ENCODE results near the gene PTPRN2. TPM values are rescaled to one million over a fixed set of nuclear protein-coding genes. Genes with fewer than 3 reads are reported as not detected.
"Not testable (repeated sequence)": the region's sequence is repeated elsewhere in the genome, so short reads cannot be mapped to it uniquely, and the experiment has no call there.

Gene PTPRN2
- total RNA-seq, 2 donors from 2014 or later = 0.72 to 0.79 TPM

GRCh38 chr7:158350166-158350900 lies 237.3 kb downstream of the PTPRN2 start:
- no peak for ATAC-seq (replicated peaks in 1 of 2)
- no peaks in the 10 kb centered on the region for H3K4me1 Mint-ChIP-seq (ENCODE audit: low read depth)

GRCh38 chr7:158348446-158348845 lies 239.2 kb downstream of the PTPRN2 start:
- H3K36me3 Mint-ChIP-seq (ENCODE audit: insufficient read depth in 2 of 2) = no peaks in the 10 kb centered on the region
- H3K27me3 Mint-ChIP-seq (ENCODE audit: low read depth) = no peaks in the 10 kb centered on the region
- H3K9me3 Mint-ChIP-seq = peaks cover 0 to 3% of the 10 kb centered on the region in 2 donors
- no peak for DNase-seq
- ATAC-seq (replicated peaks in 1 of 2) = no peak
- H3K4me3 Mint-ChIP-seq = no peak overlapping the region
- H3K4me1 Mint-ChIP-seq (ENCODE audit: low read depth) = no peaks in the 10 kb centered on the region
- no peak overlapping the region for H3K27ac Mint-ChIP-seq

More at GRCh38 chr7:158350166-158350900, 237.3 kb downstream of the PTPRN2 start:
- DNase-seq = no peak
- Mint-ChIP-seq H3K27me3 (ENCODE audit: low read depth) (peaks cover 9% of the 10 kb centered on the region), H3K9me3 (peaks cover 2 to 6% of the 10 kb centered on the region in 2 donors), H3K27ac (no peak overlapping the region), H3K36me3 (ENCODE audit: insufficient read depth in 2 of 2) (peaks cover 3 to 5% of the 10 kb centered on the region in 2 donors), H3K4me3 (no peak overlapping the region)

GRCh38 chr7:158348039-158348438 lies 239.6 kb downstream of the PTPRN2 start:
- not testable (repeated sequence) for H3K9me3 Mint-ChIP-seq; H3K27ac Mint-ChIP-seq; H3K27me3 Mint-ChIP-seq (ENCODE audit: low read depth); DNase-seq; H3K4me3 Mint-ChIP-seq; H3K36me3 Mint-ChIP-seq (ENCODE audit: insufficient read depth in 2 of 2); H3K4me1 Mint-ChIP-seq (ENCODE audit: low read depth); ATAC-seq (replicated peaks in 1 of 2)

- ATAC-seq (replicated peaks in 1 of 2) = no peak
- no peak for DNase-seq
- Mint-ChIP-seq H3K27ac (no peak overlapping the region), H3K9me3 (peaks cover 15% of the 10 kb centered on the region in 2 donors), H3K4me1 (ENCODE audit: low read depth) (no peaks in the 10 kb centered on the region), H3K27me3 (ENCODE audit: low read depth) (no peaks in the 10 kb centered on the region), H3K4me3 (no peak overlapping the region), H3K36me3 (ENCODE audit: insufficient read depth in 2 of 2) (peaks cover 10 to 15% of the 10 kb centered on the region in 2 donors)
Measured at GRCh38 chr7:158345731-158346130, 241.9 kb downstream of the PTPRN2 start.

GRCh38 chr7:158344706-158345300 lies 242.8 kb downstream of the PTPRN2 start:
- no peak overlapping the region for H3K4me3 Mint-ChIP-seq
- H3K27me3 Mint-ChIP-seq (ENCODE audit: low read depth) = no peaks in the 10 kb centered on the region
- H3K4me1 Mint-ChIP-seq (ENCODE audit: low read depth) = no peaks in the 10 kb centered on the region
- peaks cover 17 to 24% of the 10 kb centered on the region in 2 donors for H3K36me3 Mint-ChIP-seq (ENCODE audit: insufficient read depth in 2 of 2)
- peaks cover 23 to 24% of the 10 kb centered on the region in 2 donors for H3K9me3 Mint-ChIP-seq
- no peak for DNase-seq
- H3K27ac Mint-ChIP-seq = no peak overlapping the region
- ATAC-seq (replicated peaks in 1 of 2) = no peak

GRCh38 chr7:158343936-158344455 lies 243.6 kb downstream of the PTPRN2 start:
- H3K27me3 Mint-ChIP-seq (ENCODE audit: low read depth) = no peaks in the 10 kb centered on the region
- H3K9me3 Mint-ChIP-seq = peaks cover 23 to 25% of the 10 kb centered on the region in 2 donors
- H3K36me3 Mint-ChIP-seq (ENCODE audit: insufficient read depth in 2 of 2) = peaks cover 17 to 24% of the 10 kb centered on the region in 2 donors
- DNase-seq (no peak), ATAC-seq (replicated peaks in 1 of 2) (no peak)
- no peak overlapping the region for H3K4me3 Mint-ChIP-seq
- no peak overlapping the region for H3K27ac Mint-ChIP-seq
- H3K4me1 Mint-ChIP-seq (ENCODE audit: low read depth) = no peaks in the 10 kb centered on the region

- no peak overlapping the region for H3K4me3 Mint-ChIP-seq
- H3K36me3 Mint-ChIP-seq (ENCODE audit: insufficient read depth in 2 of 2) = peaks cover 17 to 24% of the 10 kb centered on the region in 2 donors
- ATAC-seq (replicated peaks in 1 of 2) = no peak
- no peak for DNase-seq
- H3K9me3 Mint-ChIP-seq = peaks cover 23 to 25% of the 10 kb centered on the region in 2 donors
- H3K27me3 Mint-ChIP-seq (ENCODE audit: low read depth) = no peaks in the 10 kb centered on the region
- H3K27ac Mint-ChIP-seq = no peak overlapping the region
- no peaks in the 10 kb centered on the region for H3K4me1 Mint-ChIP-seq (ENCODE audit: low read depth)
Measured at GRCh38 chr7:158343526-158343925, 244.1 kb downstream of the PTPRN2 start.

GRCh38 chr7:158341097-158341496 lies 246.5 kb downstream of the PTPRN2 start:
- not testable (repeated sequence) for ATAC-seq (replicated peaks in 1 of 2); H3K4me3 Mint-ChIP-seq; H3K27ac Mint-ChIP-seq; H3K27me3 Mint-ChIP-seq (ENCODE audit: low read depth); DNase-seq; H3K4me1 Mint-ChIP-seq (ENCODE audit: low read depth)
- Mint-ChIP-seq H3K36me3 (ENCODE audit: insufficient read depth in 2 of 2) (peaks cover 30 to 34% of the 10 kb centered on the region in 2 donors), H3K9me3 (peaks cover 36 to 38% of the 10 kb centered on the region in 2 donors)

GRCh38 chr7:158336952-158337351 lies 250.7 kb downstream of the PTPRN2 start:
- not testable (repeated sequence) for H3K4me3 Mint-ChIP-seq; ATAC-seq (replicated peaks in 1 of 2); DNase-seq; H3K4me1 Mint-ChIP-seq (ENCODE audit: low read depth); H3K27ac Mint-ChIP-seq; H3K27me3 Mint-ChIP-seq (ENCODE audit: low read depth)
- H3K9me3 Mint-ChIP-seq = peaks cover 40 to 49% of the 10 kb centered on the region in 2 donors
- peaks cover 41 to 45% of the 10 kb centered on the region in 2 donors for H3K36me3 Mint-ChIP-seq (ENCODE audit: insufficient read depth in 2 of 2)

GRCh38 chr7:158332516-158332915 lies 255.1 kb downstream of the PTPRN2 start:
- not testable (repeated sequence) for H3K4me1 Mint-ChIP-seq (ENCODE audit: low read depth); H3K27me3 Mint-ChIP-seq (ENCODE audit: low read depth); H3K4me3 Mint-ChIP-seq; DNase-seq; ATAC-seq (replicated peaks in 1 of 2); H3K27ac Mint-ChIP-seq
- Mint-ChIP-seq H3K36me3 (ENCODE audit: insufficient read depth in 2 of 2) (peaks cover 37 to 39% of the 10 kb centered on the region in 2 donors), H3K9me3 (peaks cover 34 to 43% of the 10 kb centered on the region in 2 donors)

GRCh38 chr7:158331826-158332450 lies 255.7 kb downstream of the PTPRN2 start:
- H3K27me3 Mint-ChIP-seq (ENCODE audit: low read depth); H3K27ac Mint-ChIP-seq: not testable (repeated sequence)
- peaks cover 36 to 43% of the 10 kb centered on the region in 2 donors for H3K9me3 Mint-ChIP-seq

GRCh38 chr7:158329686-158330085 lies 257.9 kb downstream of the PTPRN2 start:
- DNase-seq (no peak), ATAC-seq (replicated peaks in 1 of 2) (no peak)
- Mint-ChIP-seq H3K4me1 (ENCODE audit: low read depth) (no peaks in the 10 kb centered on the region), H3K27me3 (ENCODE audit: low read depth) (no peaks in the 10 kb centered on the region), H3K36me3 (ENCODE audit: insufficient read depth in 2 of 2) (peaks cover 37 to 38% of the 10 kb centered on the region in 2 donors), H3K9me3 (peaks cover 34 to 40% of the 10 kb centered on the region in 2 donors), H3K27ac (no peak overlapping the region), H3K4me3 (no peak overlapping the region)

More at GRCh38 chr7:158331826-158332450, 255.7 kb downstream of the PTPRN2 start:
- not testable (repeated sequence) for DNase-seq; ATAC-seq (replicated peaks in 1 of 2); H3K4me1 Mint-ChIP-seq (ENCODE audit: low read depth); H3K4me3 Mint-ChIP-seq
- peaks cover 39% of the 10 kb centered on the region in 2 donors for H3K36me3 Mint-ChIP-seq (ENCODE audit: insufficient read depth in 2 of 2)
